ENCODE results near the gene CHST9. TPM values are rescaled to one million over a fixed set of nuclear protein-coding genes. Genes with fewer than 3 reads are reported as not detected.

CHST9 gene
- total RNA-seq, 1 experiment from 2014 or later, result 3.5 TPM

DNA sequence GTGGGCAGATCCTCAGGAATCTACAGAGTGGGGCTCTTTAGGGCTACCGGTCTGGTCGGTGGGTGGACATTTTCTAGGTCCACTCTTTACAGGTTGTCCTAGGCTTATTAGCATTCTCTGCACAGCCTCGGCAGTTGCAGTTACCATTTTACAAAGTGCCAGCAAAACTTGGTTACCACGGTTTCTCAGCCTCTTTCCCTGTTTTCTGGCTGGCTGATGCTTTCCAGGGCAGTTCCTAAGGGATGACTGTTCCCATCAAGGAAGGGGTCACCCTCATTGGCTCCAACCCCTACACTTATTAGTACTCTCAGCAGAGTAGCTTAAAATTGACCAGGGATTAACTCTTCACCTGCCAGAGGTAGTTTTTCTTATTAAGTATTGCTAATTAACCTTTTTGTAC, 317.6 kb downstream of the CHST9 start:
- Mint-ChIP-seq H3K4me3 (no peak overlapping the region), H3K36me3 (ENCODE audit: insufficient read depth in 1 of 3, low read depth in 3 of 3) (no peaks in the 10 kb centered on the region), H3K4me1 (peaks cover 24 to 27% of the 10 kb centered on the region in 2 experiments), H3K27me3 (ENCODE audit: low read depth) (peaks cover 23% of the 10 kb centered on the region), H3K9me3 (no peaks in the 10 kb centered on the region), H3K27ac (no peak overlapping the region)
- Histone ChIP-seq H3K27ac (ENCODE audit: insufficient read length, low read depth, low read length) (no peak overlapping the region), H2AK5ac (ENCODE audit: insufficient read length, low read length) (no peak overlapping the region), H2BK5ac (ENCODE audit: insufficient read length, low read length) (no peak overlapping the region), H4K91ac (ENCODE audit: insufficient read length, low read depth, low read length) (no peak overlapping the region), H2BK15ac (ENCODE audit: low read depth, low read length) (no peak overlapping the region), H3K23me2 (ENCODE audit: insufficient read length, low read depth, low read length, poor library complexity, severe bottlenecking) (peaks cover 9% of the 10 kb centered on the region), H4K5ac (ENCODE audit: insufficient read length, low read depth, low read length) (no peak overlapping the region), H3K9me3 (ENCODE audit: control insufficient read depth, low read depth, low read length) (no peaks in the 10 kb centered on the region), H3K4me2 (ENCODE audit: insufficient read depth, insufficient read length, low read length) (no peak overlapping the region), H4K20me1 (ENCODE audit: control insufficient read depth, insufficient read depth, insufficient read length) (no peaks in the 10 kb centered on the region), H3K4me1 (ENCODE audit: insufficient read depth, low read length) (peaks cover 4% of the 10 kb centered on the region; the same call in 1 of the 2 replicates), H3T11ph (ENCODE audit: low read length) (no peak overlapping the region), H3K56ac (ENCODE audit: insufficient read length, low read depth, low read length) (no peak overlapping the region), H3K9ac (ENCODE audit: extremely low read depth, insufficient read length, low read length) (no peak overlapping the region), H2BK120ac (ENCODE audit: low read depth, low read length, poor library complexity, severe bottlenecking) (no peak overlapping the region), H3K14ac (ENCODE audit: insufficient read depth, low read length) (no peak overlapping the region), H3K4ac (ENCODE audit: low read depth, low read length) (no peak overlapping the region), H2AFZ (ENCODE audit: low read length) (no peak overlapping the region), H3K79me2 (ENCODE audit: insufficient read depth, low read length) (no peaks in the 10 kb centered on the region), H3K79me1 (ENCODE audit: insufficient read depth, low read depth, low read length, poor library complexity, severe bottlenecking) (no peaks in the 10 kb centered on the region), H2BK12ac (ENCODE audit: insufficient read length, low read depth, low read length) (no peak overlapping the region), H3K18ac (ENCODE audit: insufficient read length, low read depth, low read length) (no peak overlapping the region), H4K8ac (replicated peaks; ENCODE audit: insufficient read length, low read depth, low read length) (no peak overlapping the region), H3K27me3 (ENCODE audit: insufficient read depth, low read length) (no peaks in the 10 kb centered on the region; the same call in 1 of the 2 replicates), H3K23ac (ENCODE audit: insufficient read length, low read depth, low read length) (no peak overlapping the region), H2BK20ac (ENCODE audit: low read depth, low read length, poor library complexity, severe bottlenecking) (no peak overlapping the region)
- no peak for DNase-seq
- TF ChIP-seq CTCF (conservative IDR thresholded peaks at IDR 0.05), result no peak
- no CpG with 5 or more reads among the region's 4 CpGs for WGBS (ENCODE audit: extremely low coverage, insufficient read length, low lambda C conversion rate)

All from H9 (cell line).